Hematopoietic multipotent progenitor cell treated with erythropoietin and hydrocortisone succinate and interleukin-3 and kit ligand, for 4 days (in vitro differentiated cells): ENCODE measurements around the gene ADK.
"Not testable (repeated sequence)": the region's sequence is repeated elsewhere in the genome, so short reads cannot be mapped to it uniquely, and the experiment has no call there.

Experiments used
- DNase-seq: peaks from one replicate; pipeline ENCODE4 v3.0.0-alpha.2; 2015

The ADK gene

GRCh38 chr10:74500026-74500704 lies 349.1 kb downstream of the ADK start:
- no peak for DNase-seq

- no peak for DNase-seq
These were observed 349.8 kb downstream of the ADK start for GRCh38 chr10:74500816-74501215.

- DNase-seq: peak; percentile 4
These were observed 352.1 kb downstream of the ADK start for GRCh38 chr10:74502963-74503608.

GRCh38 chr10:74507951-74508350 lies 356.9 kb downstream of the ADK start:
- no peak for DNase-seq

- no peak for DNase-seq
These were observed 359.6 kb downstream of the ADK start for GRCh38 chr10:74510594-74510993.

- no peak for DNase-seq
These were observed 360.0 kb downstream of the ADK start for GRCh38 chr10:74511051-74511450.

GRCh38 chr10:74514322-74514721 lies 363.3 kb downstream of the ADK start:
- no peak for DNase-seq

- no peak for DNase-seq
These were observed 367.0 kb downstream of the ADK start for GRCh38 chr10:74518061-74518460.

- no peak for DNase-seq
These were observed 370.5 kb downstream of the ADK start for GRCh38 chr10:74521526-74521925.

- DNase-seq: no peak
These were observed 372.2 kb downstream of the ADK start for GRCh38 chr10:74523199-74523598.

GRCh38 chr10:74525885-74526284 lies 374.9 kb downstream of the ADK start:
- no peak for DNase-seq

- not testable (repeated sequence) for DNase-seq
These were observed 376.6 kb downstream of the ADK start for GRCh38 chr10:74527611-74528010.

GRCh38 chr10:74529205-74529604 lies 378.2 kb downstream of the ADK start:
- no peak for DNase-seq

- no peak for DNase-seq
These were observed 380.0 kb downstream of the ADK start for GRCh38 chr10:74530981-74531380.

- no peak for DNase-seq
These were observed 388.3 kb downstream of the ADK start for GRCh38 chr10:74539317-74539716.

- no peak for DNase-seq
These were observed 390.4 kb downstream of the ADK start for GRCh38 chr10:74541375-74541774.

GRCh38 chr10:74542077-74542476 lies 391.1 kb downstream of the ADK start:
- no peak for DNase-seq

GRCh38 chr10:74543276-74543675 lies 392.3 kb downstream of the ADK start:
- no peak for DNase-seq

GRCh38 chr10:74544106-74544505 lies 393.1 kb downstream of the ADK start:
- DNase-seq: no peak

- DNase-seq: no peak
These were observed 397.7 kb downstream of the ADK start for GRCh38 chr10:74548676-74549075.

GRCh38 chr10:74556072-74556705 lies 405.2 kb downstream of the ADK start:
- no peak for DNase-seq

- no peak for DNase-seq
These were observed 406.1 kb downstream of the ADK start for GRCh38 chr10:74557098-74557497.

GRCh38 chr10:74558403-74558802 lies 407.4 kb downstream of the ADK start:
- no peak for DNase-seq

GRCh38 chr10:74558897-74559296 lies 407.9 kb downstream of the ADK start:
- no peak for DNase-seq
